Lung microvascular endothelial cell (primary cell): ENCODE measurements around the gene HSPA8. TPM values are rescaled to one million over a fixed set of nuclear protein-coding genes. Genes with fewer than 3 reads are reported as not detected.
A peak's percentile ranks its signal among the peaks of the same experiment; 100 is the strongest.
"Not testable (repeated sequence)": the region's sequence is repeated elsewhere in the genome, so short reads cannot be mapped to it uniquely, and the experiment has no call there.

Experiments
- DNase-seq, 2 donors: peaks; one replicate each; pipeline versions ENCODE4 v3.0.0 to v3.0.0-alpha.2; 2010; ENCODE audit warnings: low read depth in 2 of 2
- total RNA-seq: library from RNA; depleted of rRNA; stranded (reverse); fragments of >200 nt; gene quantifications from 2 replicates; pipeline ENCODE4 v1.2.1, GENCODE V29; 2014

The HSPA8 gene
- 1,264 and 1,937 TPM in 2 replicates for total RNA-seq

GRCh38 chr11:123061403-123062157 is at the start of gene HSPA8:
Gene HSPA8, minus strand, starts transcription at chr11:123062136. Its CDS starts 812 bp downstream, at chr11:123061324.
- DNase-seq, result peak; percentile 72 to 75

GRCh38 chr11:123111465-123111864 is 49.5 kb upstream of the HSPA8 start:
- DNase-seq, result peak; percentile 53 to 56

GRCh38 chr11:123110397-123110796 is 48.5 kb upstream of the HSPA8 start:
- DNase-seq, result no peak

- DNase-seq, result no peak
Observed at GRCh38 chr11:123107945-123108495, 46.1 kb upstream of the HSPA8 start.

GRCh38 chr11:123104697-123105096 is 42.8 kb upstream of the HSPA8 start:
- DNase-seq, result no peak

GRCh38 chr11:123103326-123103980 is 41.5 kb upstream of the HSPA8 start:
- peak; percentile 69 to 77 for DNase-seq

GRCh38 chr11:123100379-123101085 is 38.6 kb upstream of the HSPA8 start:
- DNase-seq, result no peak

GRCh38 chr11:123098990-123099389 is 37.1 kb upstream of the HSPA8 start:
- DNase-seq, result no peak

GRCh38 chr11:123093739-123094138 is 31.8 kb upstream of the HSPA8 start:
- DNase-seq, result no peak

- DNase-seq, result no peak
Observed at GRCh38 chr11:123091506-123091905, 29.6 kb upstream of the HSPA8 start.

- not testable (repeated sequence) for DNase-seq
Observed at GRCh38 chr11:123090168-123090567, 28.2 kb upstream of the HSPA8 start.

GRCh38 chr11:123088896-123089295 is 27.0 kb upstream of the HSPA8 start:
- DNase-seq, result not testable (repeated sequence)

- not testable (repeated sequence) for DNase-seq
Observed at GRCh38 chr11:123087657-123088056, 25.7 kb upstream of the HSPA8 start.

- no peak for DNase-seq
Observed at GRCh38 chr11:123086305-123086704, 24.4 kb upstream of the HSPA8 start.

GRCh38 chr11:123085497-123085896 is 23.6 kb upstream of the HSPA8 start:
- DNase-seq, result no peak

- no peak for DNase-seq
Observed at GRCh38 chr11:123084454-123084853, 22.5 kb upstream of the HSPA8 start.

GRCh38 chr11:123083623-123084029 is 21.7 kb upstream of the HSPA8 start:
- DNase-seq, result peak; percentile 99

- peak; percentile 51 to 58 for DNase-seq
Observed at GRCh38 chr11:123082977-123083376, 21.0 kb upstream of the HSPA8 start.

GRCh38 chr11:123080015-123080414 is 18.1 kb upstream of the HSPA8 start:
- no peak for DNase-seq

GRCh38 chr11:123076484-123076883 is 14.5 kb upstream of the HSPA8 start:
- DNase-seq, result no peak

- DNase-seq, result no peak
Observed at GRCh38 chr11:123073343-123074057, 11.6 kb upstream of the HSPA8 start.
